KMS-11 (cell line): ENCODE results near the gene DUSP6.

ENCODE experiments used
- H2AFZ ChIP-seq: fragments of 200-600 bp; sonication (generic); 2 replicates; pipeline ENCODE4 v1.6.1; 2016; ENCODE audit warnings: antibody characterized with exemption, mixed run types, low read depth
- H3K27ac ChIP-seq: fragments of 200-600 bp; sonication (generic); 2 replicates; pipeline ENCODE4 v1.6.1; 2016; ENCODE audit warnings: mild to moderate bottlenecking, mixed run types
- H3K27me3 ChIP-seq: fragments of 200-600 bp; sonication (generic); 2 replicates; pipeline ENCODE4 v1.6.1; 2017; ENCODE audit warnings: mild to moderate bottlenecking, low read depth, mixed run types, moderate library complexity; ENCODE audit not compliant: insufficient read depth
- H3K36me3 ChIP-seq: fragments of 200-600 bp; sonication (generic); 2 replicates; pipeline ENCODE4 v1.6.1; 2017; ENCODE audit warnings: mild to moderate bottlenecking, mixed run types; ENCODE audit not compliant: insufficient read depth
- H3K4me1 ChIP-seq: fragments of 200-600 bp; sonication (generic); 2 replicates; pipeline ENCODE4 v1.6.1; 2016; ENCODE audit warnings: mild to moderate bottlenecking, low read depth, mixed run types; ENCODE audit not compliant: poor library complexity, severe bottlenecking
- H3K4me2 ChIP-seq: fragments of 200-600 bp; sonication (generic); 2 replicates; pipeline ENCODE4 v1.7.0; 2016; ENCODE audit warnings: mild to moderate bottlenecking, mixed run types
- H3K4me3 ChIP-seq: fragments of 200-600 bp; sonication (generic); IDR thresholded peaks from 2 replicates; pipeline ENCODE4 v1.6.1; 2017; ENCODE audit warnings: low read depth, low read length, mixed read lengths; ENCODE audit not compliant: insufficient read depth
- H3K79me2 ChIP-seq: fragments of 200-600 bp; sonication (generic); 2 replicates; pipeline ENCODE4 v1.6.1; 2016; ENCODE audit warnings: low read depth, mixed run types; ENCODE audit not compliant: insufficient read depth
- H3K9ac ChIP-seq: fragments of 200-600 bp; sonication (generic); 2 replicates; pipeline ENCODE4 v1.6.1; 2016; ENCODE audit warnings: mild to moderate bottlenecking, mixed run types
- H4K20me1 ChIP-seq: fragments of 200-600 bp; sonication (generic); 2 replicates; pipeline ENCODE4 v1.6.1; 2016; ENCODE audit warnings: mild to moderate bottlenecking, mixed run types; ENCODE audit not compliant: insufficient read depth
- CTCF ChIP-seq: fragments of 200-600 bp; sonication (generic); conservative IDR thresholded peaks from 2 replicates; pipeline ENCODE4 v1.6.1; 2017; ENCODE audit warnings: low read depth, mild to moderate bottlenecking, antibody characterized with exemption, low read length, moderate library complexity, mixed read lengths

DUSP6 gene

GRCh38 chr12:89347325-89347829 lies 4.9 kb downstream of the DUSP6 start:
- Histone ChIP-seq H2AFZ (no peak overlapping the region), H3K27ac (peak overlapping the region; percentile 99), H3K4me3 (no peak overlapping the region), H3K9ac (peak overlapping the region; percentile 87; the same call in 1 of the 2 replicates), H3K79me2 (peaks cover 54% of the 10 kb centered on the region), H3K4me1 (peaks cover 62% of the 10 kb centered on the region), H3K4me2 (peak overlapping the region; percentile 88), H3K27me3 (no peaks in the 10 kb centered on the region), H3K36me3 (peaks cover 12% of the 10 kb centered on the region; the same call in 1 of the 2 replicates), H4K20me1 (no peaks in the 10 kb centered on the region)
- TF ChIP-seq CTCF, result no peak

- Histone ChIP-seq H3K9ac (peak overlapping the region; percentile 11; the same call in 1 of the 2 replicates), H2AFZ (no peak overlapping the region), H3K79me2 (peaks cover 50% of the 10 kb centered on the region), H3K4me3 (no peak overlapping the region), H3K4me2 (peak overlapping the region; percentile 88), H3K4me1 (peaks cover 62% of the 10 kb centered on the region), H3K27ac (peak overlapping the region; percentile 99), H3K36me3 (peaks cover 12% of the 10 kb centered on the region; the same call in 1 of the 2 replicates), H3K27me3 (no peaks in the 10 kb centered on the region), H4K20me1 (no peaks in the 10 kb centered on the region)
- TF ChIP-seq CTCF, result no peak
Measured at GRCh38 chr12:89346741-89347324, 5.5 kb downstream of the DUSP6 start.

- no peak overlapping the region for H3K4me3 ChIP-seq
- peak overlapping the region; percentile 33 for H3K9ac ChIP-seq
- peak overlapping the region; percentile 99 for H3K27ac ChIP-seq
- H3K27me3 ChIP-seq, result no peaks in the 10 kb centered on the region
- H3K4me2 ChIP-seq, result peak overlapping the region; percentile 88
- TF ChIP-seq CTCF, result no peak
- peaks cover 12% of the 10 kb centered on the region; the same call in 1 of the 2 replicates for H3K36me3 ChIP-seq
- H2AFZ ChIP-seq, result peak overlapping the region; percentile 30; the same call in 1 of the 2 replicates
- no peaks in the 10 kb centered on the region for H4K20me1 ChIP-seq
- H3K4me1 ChIP-seq, result peaks cover 62% of the 10 kb centered on the region
- peaks cover 42% of the 10 kb centered on the region for H3K79me2 ChIP-seq
Measured at GRCh38 chr12:89345830-89346740, 6.2 kb downstream of the DUSP6 start.

GRCh38 chr12:89345376-89345775 lies 6.9 kb downstream of the DUSP6 start:
- Histone ChIP-seq H3K4me2 (peak overlapping the region; percentile 88), H3K4me3 (no peak overlapping the region), H3K27ac (peak overlapping the region; percentile 99), H3K79me2 (peaks cover 35% of the 10 kb centered on the region), H2AFZ (peak overlapping the region; percentile 30; the same call in 1 of the 2 replicates), H3K9ac (peak overlapping the region; percentile 33; the same call in 1 of the 2 replicates), H3K4me1 (peaks cover 62% of the 10 kb centered on the region), H3K36me3 (peaks cover 12% of the 10 kb centered on the region; the same call in 1 of the 2 replicates), H4K20me1 (no peaks in the 10 kb centered on the region), H3K27me3 (no peaks in the 10 kb centered on the region)
- no peak for TF ChIP-seq CTCF
